Measurements from ENCODE around the gene RIT1. TPM values are rescaled to one million over a fixed set of nuclear protein-coding genes. Genes with fewer than 3 reads are reported as not detected.
A peak's percentile ranks its signal among the peaks of the same experiment; 100 is the strongest.

RIT1 gene
- total RNA-seq, 1 donor, result 45.8 TPM

DNA sequence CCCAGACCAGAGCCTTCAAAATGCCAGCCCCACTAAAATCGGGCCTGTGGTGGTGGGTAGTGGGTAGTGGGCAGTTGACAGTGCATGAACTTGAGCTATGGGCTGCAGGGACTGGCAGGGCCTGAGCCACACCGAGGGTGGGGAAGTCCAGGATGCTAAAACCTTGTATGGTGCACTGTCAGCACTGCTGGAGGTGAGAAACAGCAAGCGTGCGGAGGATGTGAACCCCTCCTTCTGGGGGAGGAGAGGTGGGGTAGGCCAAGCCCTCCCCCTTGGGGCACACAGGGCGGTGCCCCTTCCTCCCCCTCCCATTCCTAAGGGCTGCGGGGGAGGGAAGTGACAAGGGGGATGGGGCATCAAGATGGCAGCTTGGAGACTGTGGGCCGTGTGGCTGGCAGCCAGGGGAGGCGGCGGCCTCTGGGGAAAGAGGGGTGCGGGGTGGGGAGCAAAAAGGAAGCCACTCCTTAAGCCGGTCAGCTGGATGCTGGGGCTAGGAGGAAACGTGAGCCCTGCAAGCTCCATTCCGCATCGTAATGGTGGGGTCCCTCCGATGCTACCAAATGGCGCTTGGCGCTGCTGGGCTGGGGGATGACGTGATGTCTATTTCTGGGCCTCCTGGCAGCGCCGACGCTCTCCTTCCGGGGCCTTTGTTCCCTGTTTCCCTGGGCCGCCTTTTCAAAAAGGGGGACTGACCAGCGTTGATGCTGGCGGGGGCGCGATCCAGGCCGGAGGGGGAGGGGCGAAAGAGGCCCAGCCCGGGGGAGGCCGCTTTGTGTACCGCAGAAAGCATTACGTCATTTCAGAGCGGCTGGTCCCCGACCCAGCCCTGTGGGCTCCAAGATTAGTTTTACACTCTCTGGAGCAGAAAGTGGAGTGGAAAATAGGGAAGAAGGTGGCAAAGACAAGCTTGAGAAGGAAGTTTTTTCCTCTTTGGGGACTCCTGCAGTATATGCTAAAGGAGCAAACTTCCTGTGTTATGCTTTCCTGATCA is 51.0 kb downstream of the RIT1 start:
- DNase-seq (ENCODE audit: low read depth in 2 of 3, low spot score in 2 of 3), result peak; percentile 22 to 92 (median 84)

DNA sequence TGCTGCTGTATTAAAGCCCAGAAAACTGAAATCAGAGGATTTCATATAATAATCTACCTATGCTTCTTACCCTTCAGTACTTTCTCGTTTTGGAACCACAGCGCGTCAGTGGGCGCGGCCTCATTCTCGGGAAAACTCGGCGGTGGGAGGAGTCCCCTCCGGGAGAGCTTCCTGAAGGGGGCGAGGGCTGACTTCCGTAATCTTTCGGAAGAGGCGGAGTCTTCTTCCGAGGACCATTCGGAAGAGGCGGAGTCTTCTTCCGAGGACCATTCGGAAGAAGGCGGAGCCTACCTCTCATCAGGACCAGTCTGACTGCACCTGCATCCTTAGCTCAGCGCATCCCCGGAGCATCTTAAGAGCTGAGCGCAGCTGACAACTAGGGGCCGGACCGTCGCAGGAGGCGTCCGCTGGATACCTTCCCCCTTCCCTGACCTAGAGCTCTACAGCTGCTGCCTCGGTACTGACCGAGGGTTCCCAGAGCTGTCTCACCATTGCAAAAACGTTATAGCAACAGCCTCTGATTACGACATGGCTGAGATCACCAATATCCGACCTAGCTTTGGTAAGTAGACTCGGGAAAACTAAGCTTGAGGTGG is 51.8 kb downstream of the RIT1 start, which contains the start of gene SYT11:
Gene SYT11 (plus strand): TSS at position 334 of the 596 bp plus-strand sequence. CDS start 195 bp downstream, at position 529.
- peak; percentile 76 to 98 (median 95) for DNase-seq (ENCODE audit: low read depth in 2 of 3, low spot score in 2 of 3)

DNA sequence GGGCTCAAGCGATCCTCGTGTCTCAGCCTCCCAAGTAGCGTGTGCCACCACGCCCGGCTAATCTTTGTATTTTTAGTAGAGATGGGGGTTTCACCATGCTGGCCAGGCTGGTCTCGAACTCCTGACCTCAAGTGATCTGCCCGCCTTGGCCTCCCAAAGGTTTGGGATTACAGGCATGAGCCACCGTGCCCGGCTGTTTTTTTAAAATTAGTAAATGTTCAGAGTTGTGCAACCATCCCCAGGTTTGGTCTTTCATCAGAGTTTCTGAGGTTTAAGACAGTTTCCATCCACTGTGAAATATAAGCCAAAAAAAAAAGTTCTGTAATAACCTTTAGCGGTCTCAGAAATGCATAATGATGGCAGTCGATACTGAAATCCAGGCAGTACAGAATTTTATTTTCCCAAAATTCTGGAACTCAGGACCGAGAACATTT is 52.3 kb downstream of the RIT1 start:
- no peak for DNase-seq (ENCODE audit: low read depth in 2 of 3, low spot score in 2 of 3)

DNA sequence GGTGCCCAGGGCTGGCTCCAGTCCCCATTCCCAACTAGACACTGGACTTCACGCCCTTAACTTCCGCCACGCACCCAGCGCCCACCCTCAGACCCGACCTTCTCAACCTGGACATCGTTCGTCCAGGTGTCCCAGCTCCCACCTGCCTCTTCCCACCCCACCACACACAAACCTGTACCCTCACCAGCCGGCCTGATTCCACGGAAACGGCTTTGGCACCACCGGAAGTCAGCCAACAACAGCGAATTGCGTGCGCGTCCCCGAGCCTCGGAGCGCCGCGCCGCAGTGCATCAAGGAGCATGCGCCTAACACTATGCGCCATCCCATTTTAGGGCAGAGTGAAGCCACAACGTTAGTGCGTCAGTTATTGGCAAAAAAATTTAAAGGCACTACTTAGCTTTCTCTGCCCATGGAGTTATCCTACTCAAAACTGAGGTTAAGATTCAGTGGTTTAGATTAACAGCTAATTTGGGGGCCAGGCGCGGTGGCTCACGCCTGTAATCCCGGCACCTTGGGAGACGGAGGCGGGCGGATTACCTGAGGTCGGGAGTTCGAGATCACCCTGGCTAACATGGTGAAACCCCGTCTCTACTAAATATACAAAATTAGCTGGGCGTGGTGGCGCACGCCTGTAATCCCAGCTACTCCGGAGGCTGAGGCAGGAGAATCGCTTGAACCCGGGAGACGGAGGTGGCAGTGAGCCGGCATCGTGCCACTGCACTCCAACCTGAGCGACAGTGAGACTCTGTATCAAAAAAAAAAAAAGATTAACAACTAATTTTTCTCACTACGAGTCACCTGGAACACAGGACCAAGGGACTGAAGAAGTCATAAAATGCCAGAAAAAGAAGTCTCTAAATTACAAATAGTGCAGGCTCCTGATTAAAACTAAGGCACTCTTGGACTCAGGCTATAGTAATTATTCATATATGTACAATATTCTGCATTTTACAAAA is 53.9 kb downstream of the RIT1 start, which contains the start of gene GON4L:
Gene GON4L (minus strand): TSS at position 240 of the 956 bp plus-strand sequence. CDS start 3,434 bp downstream, outside the sequence.
- peak; percentile 72 to 94 (median 91) for DNase-seq (ENCODE audit: low read depth in 2 of 3, low spot score in 2 of 3)

DNA sequence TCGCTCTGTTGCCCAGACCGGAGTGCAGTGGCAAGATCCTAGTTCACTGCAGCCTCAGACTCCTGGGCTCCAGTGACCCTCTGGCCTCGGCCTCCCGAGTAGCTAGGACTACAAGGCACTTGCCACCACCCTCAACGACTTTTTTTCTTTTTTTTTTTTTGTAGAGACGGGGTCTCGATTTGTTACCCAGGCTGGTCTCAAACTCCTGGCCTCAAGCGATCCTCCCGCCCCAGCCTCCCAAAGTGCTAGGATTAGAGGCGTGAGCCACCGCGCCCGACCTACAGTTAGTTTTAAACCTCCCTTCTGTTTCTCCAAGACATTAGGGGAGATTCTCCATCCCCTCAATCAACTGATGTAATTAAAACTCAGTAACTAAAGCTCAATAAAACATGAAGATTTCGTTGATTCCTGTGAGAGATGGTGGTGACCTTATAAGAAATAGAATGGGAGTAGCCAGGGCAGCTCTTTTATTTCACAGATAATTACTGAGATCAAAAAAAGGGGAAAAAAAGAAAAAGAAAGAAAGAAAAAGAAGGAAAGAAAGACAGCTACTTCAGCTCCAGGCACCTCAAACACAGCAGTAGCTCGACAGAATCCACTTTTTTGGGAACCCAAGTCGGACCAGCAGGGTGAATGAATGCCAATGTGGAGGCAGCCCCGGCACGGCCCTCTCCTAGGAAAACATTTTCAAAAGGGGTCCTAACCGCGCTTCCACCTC is 54.7 kb downstream of the RIT1 start:
- DNase-seq (ENCODE audit: low read depth in 2 of 3, low spot score in 2 of 3), result no peak

DNA sequence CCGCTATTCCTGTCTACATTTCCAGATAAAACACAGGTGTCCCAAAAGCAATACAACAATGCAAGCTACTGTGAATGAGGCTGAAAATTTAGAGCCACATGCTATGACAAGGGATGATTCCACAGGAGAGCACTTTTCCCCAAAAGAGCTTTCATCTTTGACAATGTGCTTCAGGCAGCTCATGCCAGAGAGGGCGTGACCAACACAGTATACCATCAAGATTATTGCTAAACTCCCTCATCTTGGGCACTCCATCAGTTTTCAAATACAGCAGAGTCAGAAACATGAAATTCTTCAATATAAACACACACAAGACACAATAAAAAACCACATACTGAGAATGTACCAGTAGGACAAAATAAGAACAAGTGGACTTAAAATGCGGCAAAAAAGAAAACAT is 60.8 kb downstream of the RIT1 start:
- DNase-seq (ENCODE audit: low read depth in 2 of 3, low spot score in 2 of 3), result no peak

DNA sequence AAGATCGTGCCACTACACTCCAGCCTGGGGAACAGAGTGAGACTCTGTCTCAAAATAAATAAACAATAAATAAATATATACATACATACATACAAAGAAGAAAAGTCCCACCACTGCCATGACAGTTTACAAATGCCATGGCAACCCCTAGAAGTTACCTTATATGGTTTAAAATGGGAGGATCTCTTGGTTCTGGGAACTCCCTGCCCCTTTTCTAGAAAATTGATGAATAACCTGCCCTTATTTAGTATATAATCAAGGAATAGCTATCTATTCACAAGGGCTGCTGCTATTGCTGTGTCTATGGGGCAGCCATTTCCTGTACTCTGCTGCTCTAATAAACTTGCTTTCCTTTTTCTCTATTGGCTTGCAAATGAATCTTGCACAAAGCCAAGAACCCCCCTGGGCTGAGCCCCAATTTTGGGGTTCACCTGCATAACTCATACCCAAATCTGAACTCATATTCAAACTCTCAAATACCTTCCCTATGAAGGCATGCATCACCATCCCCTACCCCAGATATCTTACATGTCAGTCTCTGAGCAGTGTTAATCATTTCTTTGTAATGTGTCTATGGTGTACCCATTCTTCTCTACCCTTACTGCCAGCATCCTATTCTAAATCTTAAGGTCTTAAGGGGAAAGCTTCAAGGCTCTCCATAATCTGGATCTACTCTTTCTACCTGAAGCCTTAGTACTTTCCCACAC is 63.2 kb downstream of the RIT1 start:
- no peak for DNase-seq (ENCODE audit: low read depth in 2 of 3, low spot score in 2 of 3)

Small RNAs within 50 kb of the gene (small RNA-seq; reads per million reads assigned to genes)
- not detected for gene MIR6738
- not detected for gene RF00015
- gene SCARNA4, result not detected
- 82.1 reads per million, percentile 97 among the genes with 10 or more reads in this experiment for gene SNORA80E

Other genes starting within 250 kb of the RIT1 start
- gene YY1AP1, start 222.6 kb downstream of the RIT1 start, total RNA-seq, result 73.5 TPM
- 51.4 TPM for gene DAP3, start 222.3 kb downstream of the RIT1 start, total RNA-seq
- gene GON4L, start 54.1 kb downstream of the RIT1 start, total RNA-seq, result 26.4 TPM
- 27.2 TPM for gene SYT11, start 51.8 kb downstream of the RIT1 start, total RNA-seq
- 45.2 TPM for gene KHDC4, start 23.1 kb upstream of the RIT1 start, total RNA-seq
- not detected for gene RXFP4, start 30.3 kb upstream of the RIT1 start, total RNA-seq
- gene ARHGEF2, start 67.2 kb upstream of the RIT1 start, total RNA-seq, result 291 TPM
- gene SSR2, start 109.6 kb upstream of the RIT1 start, total RNA-seq, result 713 TPM
- gene UBQLN4, start 142.4 kb upstream of the RIT1 start, total RNA-seq, result 17.5 TPM
- gene LAMTOR2, start 143.4 kb upstream of the RIT1 start, total RNA-seq, result 68.1 TPM
- under 0.01 TPM for gene RAB25, start 149.8 kb upstream of the RIT1 start, total RNA-seq
- gene MEX3A, start 171.1 kb upstream of the RIT1 start, total RNA-seq, result 3.2 TPM
- gene LMNA, start 203.4 kb upstream of the RIT1 start, total RNA-seq, result 280 TPM
- 15.1 TPM for gene SEMA4A, start 242.2 kb upstream of the RIT1 start, total RNA-seq